LNCaP clone FGC (cell line): ENCODE results near the gene CLEC4M.
"Not testable (repeated sequence)": the region's sequence is repeated elsewhere in the genome, so short reads cannot be mapped to it uniquely, and the experiment has no call there.

Source experiments
- DNase-seq: peaks from one replicate; pipeline ENCODE4 v3.0.0-alpha.2; 2011; ENCODE audit warnings: low read depth
- H3K4me3 ChIP-seq: 2 replicates; pipeline ENCODE4 v1.5.1; 2011; ENCODE audit warnings: mild to moderate bottlenecking, low read depth, low read length, control low read depth
- TF ChIP-seq, protein P1 (sequence below): IDR thresholded peaks from 2 replicates; pipeline ENCODE4 v1.5.1; 2012; ENCODE audit warnings: mild to moderate bottlenecking; ENCODE audit not compliant: control insufficient read depth, insufficient read depth; ENCODE audit errors: extremely low read depth

Gene CLEC4M

DNA sequence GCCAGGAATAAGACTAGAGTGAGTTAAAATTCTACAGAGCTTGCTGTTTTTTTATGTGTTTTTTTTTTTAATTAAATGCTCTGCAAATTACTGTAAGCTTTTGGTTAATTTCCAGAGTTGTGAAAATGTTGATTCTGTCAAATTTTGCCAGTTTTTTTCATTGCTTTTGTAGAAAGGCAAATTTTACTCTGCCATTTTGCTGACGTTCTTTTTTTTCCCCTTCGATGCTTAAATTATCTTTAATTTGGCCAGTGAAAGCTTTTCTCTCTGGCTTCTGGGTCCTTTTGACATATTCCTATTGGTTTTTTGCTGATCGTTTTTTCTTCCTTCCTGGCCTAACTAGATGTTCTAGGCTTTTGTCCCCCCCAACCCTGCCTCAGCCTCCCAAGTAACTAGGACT, 43.2 kb downstream of the CLEC4M start:
- H3K4me3 ChIP-seq: no peak overlapping the region
- DNase-seq: no peak
- TF ChIP-seq, protein P1, sequence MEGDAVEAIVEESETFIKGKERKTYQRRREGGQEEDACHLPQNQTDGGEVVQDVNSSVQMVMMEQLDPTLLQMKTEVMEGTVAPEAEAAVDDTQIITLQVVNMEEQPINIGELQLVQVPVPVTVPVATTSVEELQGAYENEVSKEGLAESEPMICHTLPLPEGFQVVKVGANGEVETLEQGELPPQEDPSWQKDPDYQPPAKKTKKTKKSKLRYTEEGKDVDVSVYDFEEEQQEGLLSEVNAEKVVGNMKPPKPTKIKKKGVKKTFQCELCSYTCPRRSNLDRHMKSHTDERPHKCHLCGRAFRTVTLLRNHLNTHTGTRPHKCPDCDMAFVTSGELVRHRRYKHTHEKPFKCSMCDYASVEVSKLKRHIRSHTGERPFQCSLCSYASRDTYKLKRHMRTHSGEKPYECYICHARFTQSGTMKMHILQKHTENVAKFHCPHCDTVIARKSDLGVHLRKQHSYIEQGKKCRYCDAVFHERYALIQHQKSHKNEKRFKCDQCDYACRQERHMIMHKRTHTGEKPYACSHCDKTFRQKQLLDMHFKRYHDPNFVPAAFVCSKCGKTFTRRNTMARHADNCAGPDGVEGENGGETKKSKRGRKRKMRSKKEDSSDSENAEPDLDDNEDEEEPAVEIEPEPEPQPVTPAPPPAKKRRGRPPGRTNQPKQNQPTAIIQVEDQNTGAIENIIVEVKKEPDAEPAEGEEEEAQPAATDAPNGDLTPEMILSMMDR: no peak

DNA sequence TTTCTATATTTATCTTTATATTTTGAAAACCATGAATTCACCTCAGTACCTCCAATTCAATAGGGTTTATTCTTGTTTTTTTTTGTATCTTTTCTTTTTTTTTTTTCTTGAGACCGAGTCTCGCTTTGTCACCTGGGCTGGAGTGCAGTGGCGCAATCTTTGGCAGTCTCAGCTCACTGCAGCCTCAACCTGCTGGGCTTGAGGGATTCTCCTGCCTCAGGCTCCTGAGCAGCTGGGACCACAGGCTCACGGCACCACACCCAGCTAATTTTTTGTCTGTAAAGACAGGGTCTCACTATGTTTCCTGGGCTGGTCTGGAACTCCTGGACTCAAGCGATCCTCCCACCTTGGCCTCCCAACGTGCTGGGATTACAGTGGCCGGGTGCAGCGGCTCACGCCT, 43.8 kb downstream of the CLEC4M start:
- TF ChIP-seq, protein P1: no peak
- no peak for DNase-seq
- H3K4me3 ChIP-seq: no peak overlapping the region

DNA sequence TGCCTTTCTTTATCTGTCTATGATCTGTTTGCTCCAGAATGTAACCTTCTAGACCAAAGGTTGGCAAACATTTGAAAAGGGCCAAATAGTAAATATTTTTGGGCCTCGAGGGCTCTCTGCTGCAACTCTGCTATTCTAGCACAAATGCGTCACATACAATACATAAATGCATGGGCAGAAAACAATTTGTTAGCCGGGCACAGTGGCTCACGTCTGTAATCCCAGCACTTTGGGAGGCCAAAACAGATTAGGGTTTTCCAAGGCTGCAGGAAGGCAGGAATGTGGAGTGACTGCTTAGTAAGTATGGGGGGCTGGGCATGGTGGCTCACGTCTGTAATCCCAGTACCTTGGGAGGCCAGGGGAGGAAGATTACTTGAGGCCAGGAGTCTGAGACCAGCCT, 45.1 kb downstream of the CLEC4M start:
- TF ChIP-seq, protein P1: no peak
- DNase-seq: no peak
- no peak overlapping the region for H3K4me3 ChIP-seq

DNA sequence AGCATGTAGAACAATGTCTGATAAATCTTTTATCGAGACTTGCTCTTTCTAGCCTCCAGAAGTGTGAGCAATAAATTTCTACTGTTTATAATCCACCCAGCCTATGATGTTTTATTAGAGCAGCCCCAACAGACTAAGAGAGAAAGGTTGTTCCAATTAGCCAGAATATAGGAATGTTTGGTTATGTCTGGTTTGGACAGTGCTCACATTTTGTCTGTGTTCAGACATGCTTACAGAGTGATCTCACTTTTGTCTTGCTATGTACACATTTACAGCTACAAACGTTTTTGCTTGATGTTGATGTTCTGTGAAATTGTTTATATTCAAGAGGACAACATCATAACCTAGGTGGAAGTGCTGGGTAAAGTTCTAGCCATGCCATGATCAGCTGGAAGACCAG, 48.9 kb downstream of the CLEC4M start:
- DNase-seq: no peak
- TF ChIP-seq, protein P1: no peak
- H3K4me3 ChIP-seq: no peak overlapping the region

DNA sequence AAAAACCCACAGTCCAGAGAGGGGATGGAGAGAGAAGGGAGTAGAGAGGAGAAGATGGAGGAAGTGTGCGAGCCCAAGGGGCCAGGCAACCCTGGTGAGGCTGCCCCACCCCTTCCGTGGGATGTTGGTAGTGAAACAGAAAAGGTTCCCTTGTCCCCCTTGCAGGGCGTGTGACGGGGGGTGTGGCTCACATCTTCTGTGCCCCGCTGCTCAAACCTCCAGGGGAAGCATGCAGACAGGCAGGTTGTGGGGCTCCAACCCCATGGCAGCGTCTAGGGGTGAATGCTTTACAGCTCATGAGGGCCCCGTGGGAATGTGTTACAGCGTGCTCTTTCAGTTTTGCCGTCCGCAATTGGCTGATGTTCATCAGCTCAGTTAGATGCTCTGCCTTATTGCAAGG, 52.3 kb downstream of the CLEC4M start:
- TF ChIP-seq, protein P1: no peak
- no peak for DNase-seq
- no peak overlapping the region for H3K4me3 ChIP-seq

DNA sequence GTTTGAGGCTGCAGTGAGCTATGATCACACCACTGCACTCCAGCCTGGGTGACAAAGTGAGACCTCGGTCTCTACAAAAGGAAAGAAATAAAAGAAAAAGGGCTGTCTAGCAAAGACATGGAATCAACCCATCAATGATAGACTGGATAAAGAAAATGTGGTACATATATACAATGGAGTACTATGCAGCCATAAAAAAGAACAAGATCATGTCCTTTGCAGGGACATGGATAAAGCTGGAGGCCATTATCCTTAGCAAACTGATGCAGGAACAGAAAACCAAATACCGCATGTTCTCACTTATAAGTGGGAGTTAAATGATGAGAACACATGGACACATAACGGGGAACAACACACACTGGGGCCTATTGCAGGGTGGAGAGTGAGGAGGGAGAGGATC, 53.0 kb downstream of the CLEC4M start:
- H3K4me3 ChIP-seq, DNase-seq: not testable (repeated sequence)

DNA sequence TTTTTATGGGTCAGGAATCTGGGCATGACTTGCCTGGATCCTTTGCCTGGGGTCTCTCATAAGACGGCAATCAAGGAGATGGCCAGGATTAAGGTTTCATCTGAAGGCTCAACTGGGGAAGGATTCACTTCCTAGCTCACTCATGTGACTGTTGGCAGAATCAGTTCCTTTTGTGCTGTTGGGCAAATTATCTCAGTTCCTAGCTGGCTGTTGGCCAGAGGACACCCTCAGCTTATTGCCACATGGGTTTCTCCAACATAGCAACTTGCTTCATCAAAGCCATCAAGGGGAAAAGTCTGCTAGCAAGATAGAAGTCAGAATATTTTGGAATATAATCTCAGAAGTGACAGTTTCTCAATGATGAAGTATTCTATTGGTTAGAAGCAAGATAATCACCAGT, 54.8 kb downstream of the CLEC4M start:
- no peak for DNase-seq
- TF ChIP-seq, protein P1: no peak
- H3K4me3 ChIP-seq: no peak overlapping the region

DNA sequence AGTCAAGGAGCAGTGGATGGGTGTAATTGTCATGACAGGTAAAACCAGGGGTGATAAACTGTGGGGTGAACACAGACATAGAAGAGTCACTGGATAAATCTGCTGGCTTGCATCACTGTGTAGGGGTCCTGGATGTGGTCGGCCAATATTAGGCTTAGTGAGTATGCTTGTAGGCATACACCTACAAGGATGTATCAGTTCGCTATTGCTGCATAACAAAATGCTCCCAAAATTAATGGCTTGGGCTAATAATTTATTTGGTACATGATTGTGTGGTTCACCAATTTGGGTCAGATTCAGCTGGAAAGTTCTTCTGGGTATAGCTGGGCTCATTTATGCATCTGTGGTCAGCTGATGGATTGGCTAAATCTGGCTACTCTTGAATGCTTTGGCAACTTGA, 55.8 kb downstream of the CLEC4M start:
- TF ChIP-seq, protein P1: no peak
- no peak for DNase-seq
- H3K4me3 ChIP-seq: no peak overlapping the region
